ENCODE results near the gene LRRC4.

GRCh38 chr7:128003787-128004186, 27.4 kb downstream of the LRRC4 start:
- TF ChIP-seq POLR2AphosphoS5 (IDR thresholded peaks at IDR 0.05; ENCODE audit: low read depth, low read length) (no peak), POLR2A (IDR thresholded peaks at IDR 0.05; ENCODE audit: low read depth, low read length) (no peak)
